ENCODE measurements around the gene SPTBN1. TPM values are rescaled to one million over a fixed set of nuclear protein-coding genes. Genes with fewer than 3 reads are reported as not detected.

Gene SPTBN1
- total and polyA plus RNA-seq, 2 of the 4 experiments (the other 2 are of a cell fraction), result 49.1 to 241 TPM

DNA sequence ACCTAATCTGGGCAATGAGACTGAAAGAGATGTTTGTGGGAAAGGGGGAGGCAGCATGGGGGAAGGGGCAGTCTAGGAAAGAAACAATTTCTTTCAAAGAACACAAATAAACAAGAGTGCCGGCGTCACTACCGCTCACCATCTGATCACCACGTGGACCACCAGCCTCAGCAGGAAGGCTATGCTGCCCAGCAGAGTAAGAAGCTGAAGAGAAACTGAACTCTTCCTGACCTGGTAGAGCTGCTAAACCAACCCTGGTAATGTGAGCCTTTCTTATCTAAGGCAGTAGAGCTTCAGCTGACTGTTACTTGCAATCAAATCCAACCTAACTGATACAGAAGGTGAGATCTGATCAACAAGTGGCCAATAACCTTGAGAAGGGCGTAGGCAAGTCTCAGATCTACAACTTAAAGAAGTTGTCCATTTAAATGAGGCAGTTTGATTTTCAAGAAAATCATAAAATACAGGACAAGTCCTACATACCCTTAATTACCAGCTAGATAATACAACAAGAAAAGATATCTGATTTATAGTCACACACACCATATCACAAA lies 44.2 kb upstream of the SPTBN1 start:
- no peaks in the 10 kb centered on the region for H3K4me1 ChIP-seq (ENCODE audit: control insufficient read depth, insufficient read depth, low read length)
- TF ChIP-seq, protein P1, sequence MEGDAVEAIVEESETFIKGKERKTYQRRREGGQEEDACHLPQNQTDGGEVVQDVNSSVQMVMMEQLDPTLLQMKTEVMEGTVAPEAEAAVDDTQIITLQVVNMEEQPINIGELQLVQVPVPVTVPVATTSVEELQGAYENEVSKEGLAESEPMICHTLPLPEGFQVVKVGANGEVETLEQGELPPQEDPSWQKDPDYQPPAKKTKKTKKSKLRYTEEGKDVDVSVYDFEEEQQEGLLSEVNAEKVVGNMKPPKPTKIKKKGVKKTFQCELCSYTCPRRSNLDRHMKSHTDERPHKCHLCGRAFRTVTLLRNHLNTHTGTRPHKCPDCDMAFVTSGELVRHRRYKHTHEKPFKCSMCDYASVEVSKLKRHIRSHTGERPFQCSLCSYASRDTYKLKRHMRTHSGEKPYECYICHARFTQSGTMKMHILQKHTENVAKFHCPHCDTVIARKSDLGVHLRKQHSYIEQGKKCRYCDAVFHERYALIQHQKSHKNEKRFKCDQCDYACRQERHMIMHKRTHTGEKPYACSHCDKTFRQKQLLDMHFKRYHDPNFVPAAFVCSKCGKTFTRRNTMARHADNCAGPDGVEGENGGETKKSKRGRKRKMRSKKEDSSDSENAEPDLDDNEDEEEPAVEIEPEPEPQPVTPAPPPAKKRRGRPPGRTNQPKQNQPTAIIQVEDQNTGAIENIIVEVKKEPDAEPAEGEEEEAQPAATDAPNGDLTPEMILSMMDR (conservative IDR thresholded peaks at IDR 0.05; ENCODE audit: low read depth, low read length), result no peak
- TF ChIP-seq MXI1 (IDR thresholded peaks at IDR 0.05; ENCODE audit: borderline replicate concordance, low read depth, low read length) (no peak), RFX5 (IDR thresholded peaks at IDR 0.05; ENCODE audit: low read depth, low read length) (no peak)
- no peak overlapping the region for H3K9ac ChIP-seq (ENCODE audit: low read depth, low read length)
- H2AK5ac ChIP-seq (ENCODE audit: low read depth, low read length), result no peak overlapping the region; the same call in 1 of the 2 replicates
- intact Hi-C loops (cut with micrococcal nuclease) (no loop called here), in situ Hi-C loops (cut with MboI; ENCODE audit: low sequenced_read_pairs) (no loop called here), dilution Hi-C loops (cut with HindIII; ENCODE audit: low sequenced_read_pairs, unreplicated experiment) (no loop called here)
- H3K23ac ChIP-seq (ENCODE audit: low read depth, low read length), result no peak overlapping the region
- POLR2A ChIA-PET (ENCODE audit: unreplicated experiment), result no interaction called here
- no TSS peak for BruUV-seq (replicated peaks)
- no peak overlapping the region for H3K56ac ChIP-seq (ENCODE audit: extremely low read depth, insufficient read depth, low read length)
- no peak overlapping the region for H2BK5ac ChIP-seq (ENCODE audit: low read depth, low read length, poor library complexity, severe bottlenecking)
- H2AK9ac ChIP-seq (replicated peaks; ENCODE audit: low read depth, low read length, poor library complexity), result no peak overlapping the region
- no peaks in the 10 kb centered on the region for H3K9me3 ChIP-seq (ENCODE audit: control insufficient read depth, insufficient read depth, low read length)
- ATAC-seq (ENCODE audit: low read depth) (no peak), DNase-seq (peak; percentile 55)
- H3K4me3 ChIP-seq (ENCODE audit: insufficient read depth, low read depth, low read length), result no peak overlapping the region
- no peak overlapping the region for H2BK15ac ChIP-seq (ENCODE audit: low read depth, low read length)
- H4K20me1 ChIP-seq (ENCODE audit: insufficient read depth, low read length), result no peaks in the 10 kb centered on the region
- H3K27ac ChIP-seq (ENCODE audit: insufficient read depth, low read length), result no peak overlapping the region
- no peak overlapping the region for H2BK120ac ChIP-seq (ENCODE audit: low read depth, low read length)
- peaks cover 11% of the 10 kb centered on the region; the same call in 1 of the 2 replicates for H3K9me1 ChIP-seq (ENCODE audit: insufficient read depth, low read length)
- no peak overlapping the region for H3K4me2 ChIP-seq (ENCODE audit: low read depth, low read length)
- no peak overlapping the region for H2BK20ac ChIP-seq (ENCODE audit: low read depth, low read length)
- CTCF ChIA-PET, result no interaction called here
- no peak overlapping the region for H3K18ac ChIP-seq (ENCODE audit: low read depth, low read length)
- H3K27me3 ChIP-seq (ENCODE audit: control insufficient read depth, insufficient read depth, low read length), result no peaks in the 10 kb centered on the region
- 0 out of 2 replicates have a peak overlapping the region, but pooled peaks have one; percentile 13 for H3K14ac ChIP-seq (replicated peaks; ENCODE audit: low read depth, low read length)
- no peaks in the 10 kb centered on the region for H3K79me1 ChIP-seq (ENCODE audit: low read depth in 1 of 2, low read length in 2 of 2)
- no peak overlapping the region for H4K91ac ChIP-seq (ENCODE audit: insufficient read depth, low read depth, low read length)
- no peak overlapping the region for H3K4ac ChIP-seq (ENCODE audit: low read depth, low read length)
- no peak overlapping the region for H2AFZ ChIP-seq (replicated peaks; ENCODE audit: low read length, poor library complexity)
- H4K8ac ChIP-seq (ENCODE audit: low read depth in 2 of 2, low read length in 2 of 2), result no peak overlapping the region
- H4K5ac ChIP-seq (ENCODE audit: low read depth, low read length), result no peak overlapping the region
- no peaks in the 10 kb centered on the region for H3K36me3 ChIP-seq (ENCODE audit: control insufficient read depth, insufficient read depth, low read length)
- WGBS, 2 experiments (ENCODE audit: extremely low coverage in 2 of 2, insufficient read length in 1 of 2), result no CpG with 5 or more reads among the region's 5 CpGs

All from IMR-90 (cell line).